Loucy (cell line): ENCODE data around the gene TIA1.
"Not testable (repeated sequence)": the region's sequence is repeated elsewhere in the genome, so short reads cannot be mapped to it uniquely, and the experiment has no call there.

Experiments
- H2AFZ ChIP-seq: fragments of 200-600 bp; sonication (generic); 2 replicates; pipeline ENCODE4 v1.6.0; 2016; ENCODE audit warnings: antibody characterized with exemption, mild to moderate bottlenecking, low read length, moderate library complexity
- H3F3A ChIP-seq: fragments of 200-600 bp; 2 replicates; pipeline ENCODE4 v1.6.0; 2016; ENCODE audit warnings: antibody characterized with exemption, low read depth, mild to moderate bottlenecking
- H3K27me3 ChIP-seq: fragments of 200-600 bp; sonication (generic); 2 replicates; pipeline ENCODE4 v1.6.1; 2014; ENCODE audit warnings: low read length, mild to moderate bottlenecking; ENCODE audit not compliant: insufficient read depth, poor library complexity, severe bottlenecking
- H3K36me3 ChIP-seq: fragments of 200-600 bp; sonication (generic); 2 replicates; pipeline ENCODE4 v1.6.1; 2016; ENCODE audit warnings: low read length; ENCODE audit not compliant: insufficient read depth
- H3K4me1 ChIP-seq: fragments of 200-600 bp; sonication (generic); 2 replicates; pipeline ENCODE4 v1.5.1; 2014; ENCODE audit warnings: low read length, mild to moderate bottlenecking; ENCODE audit not compliant: insufficient read depth, poor library complexity, severe bottlenecking
- H3K4me2 ChIP-seq: fragments of 200-600 bp; sonication (generic); 2 replicates; pipeline ENCODE4 v1.6.0; 2014; ENCODE audit warnings: antibody characterized with exemption, low read length, low read depth, mild to moderate bottlenecking; ENCODE audit not compliant: poor library complexity, severe bottlenecking
- H3K4me3 ChIP-seq: fragments of 200-600 bp; sonication (generic); 2 replicates; pipeline ENCODE4 v1.5.1; 2014; ENCODE audit warnings: low read length, mild to moderate bottlenecking, mixed read lengths; ENCODE audit not compliant: poor library complexity, severe bottlenecking
- H3K79me2 ChIP-seq: fragments of 200-600 bp; sonication (generic); 2 replicates; pipeline ENCODE4 v1.6.1; 2014; ENCODE audit warnings: low read length; ENCODE audit not compliant: insufficient read depth
- H3K9ac ChIP-seq: fragments of 200-600 bp; sonication (generic); 2 replicates; pipeline ENCODE4 v1.6.0; 2014; ENCODE audit warnings: mild to moderate bottlenecking, low read depth, low read length, moderate library complexity; ENCODE audit not compliant: poor library complexity, severe bottlenecking
- H3K9me2 ChIP-seq: fragments of 200-600 bp; sonication (generic); replicated peaks from 2 replicates; pipeline ENCODE4 v1.6.1; 2016; ENCODE audit warnings: low read depth, low read length, mixed read lengths
- H3K9me3 ChIP-seq: fragments of 200-600 bp; sonication (generic); 2 replicates; pipeline ENCODE4 v1.6.1; 2014; ENCODE audit warnings: mild to moderate bottlenecking, antibody characterized with exemption, low read length, low read depth; ENCODE audit not compliant: insufficient read depth
- H4K20me1 ChIP-seq: fragments of 200-600 bp; sonication (generic); 2 replicates; pipeline ENCODE4 v1.6.0; 2014; ENCODE audit warnings: antibody characterized with exemption, low read length, mild to moderate bottlenecking; ENCODE audit not compliant: insufficient read depth, poor library complexity, severe bottlenecking
- EZH2phosphoT487 ChIP-seq: fragments of 200-600 bp; IDR thresholded peaks from 2 replicates; pipeline ENCODE4 v1.6.1; 2018; ENCODE audit warnings: antibody characterized with exemption, mild to moderate bottlenecking, moderate library complexity, borderline replicate concordance
- TF ChIP-seq, protein P1 (sequence below): fragments of 200-600 bp; sonication (generic); conservative IDR thresholded peaks from 2 replicates; pipeline ENCODE4 v1.5.1; 2014; ENCODE audit warnings: mild to moderate bottlenecking, antibody characterized with exemption, low read length

TIA1 gene

GRCh38 chr2:70173520-70173919 is 74.9 kb downstream of the TIA1 start:
- Histone ChIP-seq H3K4me2 (no peak overlapping the region), H3K4me3 (no peak overlapping the region), H2AFZ (no peak overlapping the region), H3K9me2 (no peaks in the 10 kb centered on the region), H3K79me2 (no peaks in the 10 kb centered on the region), H3K9ac (no peak overlapping the region), H3K4me1 (no peaks in the 10 kb centered on the region), H4K20me1 (no peaks in the 10 kb centered on the region), H3K36me3 (no peaks in the 10 kb centered on the region), H3K27me3 (no peaks in the 10 kb centered on the region), H3F3A (no peaks in the 10 kb centered on the region), H3K9me3 (no peaks in the 10 kb centered on the region)
- TF ChIP-seq EZH2phosphoT487 = no peak
- TF ChIP-seq, protein P1, sequence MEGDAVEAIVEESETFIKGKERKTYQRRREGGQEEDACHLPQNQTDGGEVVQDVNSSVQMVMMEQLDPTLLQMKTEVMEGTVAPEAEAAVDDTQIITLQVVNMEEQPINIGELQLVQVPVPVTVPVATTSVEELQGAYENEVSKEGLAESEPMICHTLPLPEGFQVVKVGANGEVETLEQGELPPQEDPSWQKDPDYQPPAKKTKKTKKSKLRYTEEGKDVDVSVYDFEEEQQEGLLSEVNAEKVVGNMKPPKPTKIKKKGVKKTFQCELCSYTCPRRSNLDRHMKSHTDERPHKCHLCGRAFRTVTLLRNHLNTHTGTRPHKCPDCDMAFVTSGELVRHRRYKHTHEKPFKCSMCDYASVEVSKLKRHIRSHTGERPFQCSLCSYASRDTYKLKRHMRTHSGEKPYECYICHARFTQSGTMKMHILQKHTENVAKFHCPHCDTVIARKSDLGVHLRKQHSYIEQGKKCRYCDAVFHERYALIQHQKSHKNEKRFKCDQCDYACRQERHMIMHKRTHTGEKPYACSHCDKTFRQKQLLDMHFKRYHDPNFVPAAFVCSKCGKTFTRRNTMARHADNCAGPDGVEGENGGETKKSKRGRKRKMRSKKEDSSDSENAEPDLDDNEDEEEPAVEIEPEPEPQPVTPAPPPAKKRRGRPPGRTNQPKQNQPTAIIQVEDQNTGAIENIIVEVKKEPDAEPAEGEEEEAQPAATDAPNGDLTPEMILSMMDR = no peak

DNA sequence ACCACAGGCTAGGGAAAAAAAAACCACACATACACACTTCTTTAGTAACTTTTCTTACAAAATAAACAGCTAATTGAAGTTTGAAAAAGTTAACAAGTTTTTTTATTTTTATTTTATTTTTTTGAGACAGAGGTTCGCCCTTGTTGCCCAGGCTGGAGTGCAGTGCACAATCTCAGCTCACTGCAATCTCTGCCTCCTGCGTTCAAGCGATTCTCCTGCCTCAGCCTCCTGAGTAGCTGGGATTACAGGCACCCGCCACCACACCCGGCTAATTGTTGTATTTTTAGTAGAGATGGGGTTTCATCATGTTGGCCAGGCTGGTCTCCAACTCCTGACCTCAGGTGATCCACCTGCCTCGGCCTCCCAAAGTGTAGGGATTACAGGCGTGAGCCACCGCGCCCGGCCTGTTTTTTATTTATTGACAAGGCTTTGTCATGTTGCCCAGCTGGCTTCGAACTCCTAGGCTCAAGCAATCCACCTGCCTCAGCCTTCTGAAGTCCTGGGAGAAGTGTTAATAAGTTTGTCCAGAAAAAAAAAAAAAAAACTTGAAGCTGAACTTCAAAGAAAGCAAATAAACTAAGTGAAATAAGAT is 78.7 kb downstream of the TIA1 start:
- not testable (repeated sequence) for H3K4me3 ChIP-seq, H3K4me1 ChIP-seq, H4K20me1 ChIP-seq, H3K9me3 ChIP-seq, H3K9me2 ChIP-seq, H3K9ac ChIP-seq, H3K4me2 ChIP-seq, H3K36me3 ChIP-seq, H3K79me2 ChIP-seq, H2AFZ ChIP-seq, H3F3A ChIP-seq, H3K27me3 ChIP-seq

- Histone ChIP-seq H4K20me1 (no peaks in the 10 kb centered on the region), H3K9me2 (no peaks in the 10 kb centered on the region), H3K4me2 (no peak overlapping the region), H2AFZ (no peak overlapping the region), H3K4me1 (no peaks in the 10 kb centered on the region), H3K9ac (no peak overlapping the region), H3K27me3 (no peaks in the 10 kb centered on the region), H3K36me3 (peaks cover 10% of the 10 kb centered on the region; the same call in 1 of the 2 replicates), H3K4me3 (no peak overlapping the region), H3K79me2 (no peaks in the 10 kb centered on the region), H3F3A (no peaks in the 10 kb centered on the region), H3K9me3 (no peaks in the 10 kb centered on the region)
- TF ChIP-seq, protein P1 = no peak
- no peak for TF ChIP-seq EZH2phosphoT487
Observed at GRCh38 chr2:70161069-70161534, 87.3 kb downstream of the TIA1 start.

GRCh38 chr2:70160545-70160944 is 87.9 kb downstream of the TIA1 start:
- no peaks in the 10 kb centered on the region for H3K79me2 ChIP-seq
- no peaks in the 10 kb centered on the region for H4K20me1 ChIP-seq
- no peak overlapping the region for H3K9ac ChIP-seq
- no peaks in the 10 kb centered on the region for H3K9me2 ChIP-seq
- H3K4me1 ChIP-seq = no peaks in the 10 kb centered on the region
- H3K9me3 ChIP-seq = no peaks in the 10 kb centered on the region
- H3K4me2 ChIP-seq = no peak overlapping the region
- no peak overlapping the region for H3K4me3 ChIP-seq
- no peaks in the 10 kb centered on the region for H3K27me3 ChIP-seq
- TF ChIP-seq, protein P1 = no peak
- TF ChIP-seq EZH2phosphoT487 = no peak
- H3F3A ChIP-seq = no peaks in the 10 kb centered on the region
- peaks cover 8% of the 10 kb centered on the region; the same call in 1 of the 2 replicates for H3K36me3 ChIP-seq
- H2AFZ ChIP-seq = no peak overlapping the region
